Mononuclear cell (primary cell): Measurements from ENCODE around the gene TMEM187. TPM values are rescaled to one million over a fixed set of nuclear protein-coding genes. Genes with fewer than 3 reads are reported as not detected.
"Not testable (repeated sequence)": the region's sequence is repeated elsewhere in the genome, so short reads cannot be mapped to it uniquely, and the experiment has no call there.

Experiments used
- H3K27me3 ChIP-seq: 2 replicates; pipeline ENCODE4 v1.6.0; 2011; ENCODE audit warnings: low read length, control low read depth; ENCODE audit not compliant: insufficient read depth
- H3K4me1 ChIP-seq: 2 replicates; pipeline ENCODE4 v1.5.1; 2011; ENCODE audit warnings: mild to moderate bottlenecking, low read length, control low read depth; ENCODE audit not compliant: insufficient read depth
- H3K4me3 ChIP-seq: 2 replicates; pipeline ENCODE4 v1.5.1; 2011; ENCODE audit warnings: mild to moderate bottlenecking, low read length, moderate library complexity
- H3K9me3 ChIP-seq: 2 replicates; pipeline ENCODE4 v1.5.1; 2011; ENCODE audit warnings: low read depth, mild to moderate bottlenecking, control low read depth, low read length
- total RNA-seq: library from RNA; depleted of rRNA; stranded (reverse); fragments of >200 nt; gene quantifications from one replicate; pipeline ENCODE4 v1.2.3, GENCODE V29; 2012

Gene TMEM187
- total RNA-seq, 1 donor = 1.8 TPM

DNA sequence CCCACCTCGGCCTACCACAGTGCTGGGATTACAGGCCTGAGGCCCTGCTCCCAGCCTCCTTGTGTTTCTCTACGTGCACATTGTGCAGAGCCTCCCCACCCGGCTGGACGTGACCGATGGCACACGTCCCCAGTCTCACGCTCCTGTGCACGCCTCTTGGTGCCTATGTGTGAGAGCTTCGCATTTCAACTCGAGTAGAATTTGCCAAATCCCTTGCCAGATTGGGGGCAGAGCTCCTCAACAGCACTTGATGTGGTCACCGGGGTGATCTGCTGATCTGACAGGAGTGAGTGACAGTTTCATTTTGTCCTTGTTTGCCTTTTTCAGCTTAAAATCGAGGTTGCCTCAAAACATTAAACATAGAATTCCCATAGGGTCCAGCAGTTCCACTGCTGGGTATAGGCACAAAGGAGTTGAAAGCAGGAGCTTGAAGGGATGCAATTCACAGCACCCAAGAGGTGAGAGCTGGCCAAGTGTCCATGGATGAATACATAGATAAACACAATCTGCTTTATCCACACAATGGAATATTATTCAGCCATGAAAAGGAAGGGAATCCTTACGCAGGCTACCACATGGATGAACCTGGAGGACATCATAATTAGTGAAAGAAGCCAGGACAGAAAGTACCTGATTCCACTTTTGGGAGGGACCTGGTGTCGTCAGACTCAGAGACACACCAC, 17.6 kb downstream of the TMEM187 start:
- peaks cover 29% of the 10 kb centered on the region for H3K4me1 ChIP-seq
- H3K4me3 ChIP-seq = no peak overlapping the region
- H3K27me3 ChIP-seq = no peaks in the 10 kb centered on the region
- no peaks in the 10 kb centered on the region for H3K9me3 ChIP-seq

DNA sequence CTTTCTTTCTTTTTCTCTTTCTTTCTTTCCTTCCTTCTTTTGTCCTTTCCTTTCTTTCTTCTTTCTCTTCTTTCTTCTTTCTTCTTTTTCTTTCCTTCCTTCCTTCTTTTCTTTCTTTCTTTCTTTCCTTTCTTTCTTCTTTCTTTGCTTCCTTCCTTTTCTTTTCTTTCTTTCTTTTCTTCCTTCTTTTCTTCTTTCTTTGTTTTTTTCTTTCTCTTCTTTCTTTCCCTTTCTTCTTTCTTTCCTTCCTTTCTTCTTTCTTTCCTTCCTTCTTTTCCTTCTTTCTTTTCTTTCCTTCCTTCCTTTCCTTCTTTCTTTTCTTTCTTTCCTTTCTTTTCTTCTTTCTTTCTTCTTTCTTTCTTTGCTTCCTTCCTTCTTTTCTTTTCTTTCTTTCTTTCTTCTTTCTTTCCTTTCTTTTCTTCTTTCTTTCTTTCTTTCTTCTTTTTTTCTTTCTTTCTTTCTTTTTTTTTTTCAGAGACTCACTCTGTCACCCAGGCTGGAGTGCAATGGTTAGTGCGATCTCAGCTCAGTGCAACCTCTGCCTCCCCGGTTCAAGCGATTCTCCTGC, 18.5 kb downstream of the TMEM187 start:
- no peaks in the 10 kb centered on the region for H3K27me3 ChIP-seq
- H3K4me1 ChIP-seq = peaks cover 20% of the 10 kb centered on the region
- H3K4me3 ChIP-seq = no peak overlapping the region
- no peaks in the 10 kb centered on the region for H3K9me3 ChIP-seq

DNA sequence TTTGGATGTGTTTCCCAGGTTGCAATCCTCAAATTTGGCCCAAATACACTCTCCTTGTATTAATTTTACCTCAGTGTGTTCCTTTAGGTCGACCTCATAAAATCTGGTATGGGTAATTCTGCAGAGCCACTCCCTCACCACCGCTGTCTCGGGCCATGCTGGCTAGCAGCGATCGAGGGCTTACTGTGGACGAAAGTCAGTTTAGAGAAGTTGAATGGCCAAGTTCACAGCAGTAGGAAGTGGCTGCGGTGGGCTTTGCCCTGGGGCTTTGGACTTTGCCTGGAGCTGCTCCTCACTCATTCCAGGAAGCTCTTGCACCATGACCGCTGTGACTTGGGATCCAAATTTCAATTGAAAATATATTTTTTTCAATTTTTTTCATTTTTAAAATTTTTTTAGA, 19.6 kb downstream of the TMEM187 start:
- H3K9me3 ChIP-seq = no peaks in the 10 kb centered on the region
- H3K4me1 ChIP-seq = peaks cover 13% of the 10 kb centered on the region
- no peaks in the 10 kb centered on the region for H3K27me3 ChIP-seq
- no peak overlapping the region for H3K4me3 ChIP-seq

DNA sequence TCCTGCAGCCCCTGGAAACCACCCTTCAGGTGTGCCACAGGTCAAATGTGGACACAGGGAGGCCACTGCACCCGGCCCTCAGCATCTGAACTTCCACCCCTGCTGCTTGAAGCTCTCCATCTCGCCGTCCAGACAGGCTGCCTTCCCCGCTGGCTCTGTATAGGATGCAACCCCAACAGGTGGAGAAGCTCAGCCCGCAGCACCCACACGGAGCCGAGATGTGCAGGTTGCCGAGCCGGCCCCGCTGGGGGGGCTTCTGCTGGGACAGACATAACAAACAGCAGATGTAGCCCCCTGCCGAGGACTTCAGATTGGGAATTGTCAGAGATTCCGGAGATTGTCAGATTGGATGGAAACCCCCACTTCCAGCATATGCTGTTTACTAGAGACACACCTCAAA, 20.5 kb downstream of the TMEM187 start:
- peaks cover 13% of the 10 kb centered on the region for H3K4me1 ChIP-seq
- no peak overlapping the region for H3K4me3 ChIP-seq
- H3K9me3 ChIP-seq = no peaks in the 10 kb centered on the region
- no peaks in the 10 kb centered on the region for H3K27me3 ChIP-seq

DNA sequence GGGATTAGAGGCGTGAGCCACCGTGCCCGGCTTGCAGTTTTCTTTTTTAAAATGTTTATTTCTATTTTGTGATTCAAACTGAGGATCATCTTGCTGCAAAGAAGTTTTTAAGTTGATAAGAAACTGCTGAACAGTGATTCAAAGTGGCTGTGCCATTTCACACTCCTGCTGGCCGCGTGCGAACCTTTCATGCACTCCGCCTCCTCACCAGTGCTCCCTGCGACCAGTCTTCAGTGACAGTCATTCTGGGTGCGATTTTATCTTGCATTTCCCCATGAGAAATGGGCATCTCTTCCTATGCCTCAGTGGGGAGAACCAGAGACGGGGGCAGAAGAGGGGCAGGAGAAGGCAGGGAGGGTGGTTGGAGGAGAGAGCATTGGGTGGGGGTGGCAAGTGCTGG, 21.4 kb downstream of the TMEM187 start:
- Histone ChIP-seq H3K27me3 (no peaks in the 10 kb centered on the region), H3K9me3 (no peaks in the 10 kb centered on the region), H3K4me1 (peaks cover 13% of the 10 kb centered on the region), H3K4me3 (no peak overlapping the region)

DNA sequence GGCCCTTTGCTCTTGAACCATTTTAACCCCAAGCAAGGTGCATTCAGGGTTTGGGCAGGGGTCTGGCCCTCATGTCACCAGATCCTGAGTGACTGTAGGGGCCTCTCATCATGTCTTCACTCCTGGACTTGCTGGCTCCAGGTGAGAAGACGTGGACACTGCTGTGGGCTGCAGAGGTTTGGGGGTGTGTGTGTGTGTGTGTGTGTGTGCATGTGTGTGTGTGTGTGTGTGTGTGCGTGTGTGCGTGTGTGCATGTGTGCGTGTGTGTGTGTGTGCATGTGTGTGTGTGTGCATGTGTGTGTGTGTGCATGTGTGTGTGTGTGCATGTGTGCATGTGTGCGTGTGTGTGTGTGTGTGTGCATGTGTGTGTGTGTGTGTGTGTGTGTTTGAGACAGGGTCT, 21.8 kb downstream of the TMEM187 start:
- H3K27me3 ChIP-seq, H3K9me3 ChIP-seq, H3K4me3 ChIP-seq: not testable (repeated sequence)
- peaks cover 13% of the 10 kb centered on the region for H3K4me1 ChIP-seq

DNA sequence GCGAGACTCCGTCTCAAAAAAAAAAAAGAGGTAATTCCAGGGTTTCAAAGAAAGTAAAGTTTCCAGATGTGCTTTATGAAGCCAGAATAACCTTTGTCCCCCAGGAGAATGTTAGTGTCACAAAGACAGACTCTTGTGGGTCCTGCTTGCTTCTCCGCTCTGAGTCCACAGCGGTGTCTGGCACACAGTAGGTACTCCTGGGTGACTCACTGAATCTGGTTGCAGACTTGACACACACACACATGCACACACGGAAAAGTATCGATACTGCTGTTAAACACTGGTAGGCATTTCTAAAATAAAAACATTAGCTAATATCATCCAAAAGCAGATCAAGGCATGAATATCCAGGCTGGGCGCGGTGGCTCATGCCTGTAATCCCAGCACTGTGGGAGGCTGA, 22.9 kb downstream of the TMEM187 start:
- Histone ChIP-seq H3K4me3 (no peak overlapping the region), H3K27me3 (no peaks in the 10 kb centered on the region), H3K9me3 (no peaks in the 10 kb centered on the region), H3K4me1 (peaks cover 18% of the 10 kb centered on the region)

DNA sequence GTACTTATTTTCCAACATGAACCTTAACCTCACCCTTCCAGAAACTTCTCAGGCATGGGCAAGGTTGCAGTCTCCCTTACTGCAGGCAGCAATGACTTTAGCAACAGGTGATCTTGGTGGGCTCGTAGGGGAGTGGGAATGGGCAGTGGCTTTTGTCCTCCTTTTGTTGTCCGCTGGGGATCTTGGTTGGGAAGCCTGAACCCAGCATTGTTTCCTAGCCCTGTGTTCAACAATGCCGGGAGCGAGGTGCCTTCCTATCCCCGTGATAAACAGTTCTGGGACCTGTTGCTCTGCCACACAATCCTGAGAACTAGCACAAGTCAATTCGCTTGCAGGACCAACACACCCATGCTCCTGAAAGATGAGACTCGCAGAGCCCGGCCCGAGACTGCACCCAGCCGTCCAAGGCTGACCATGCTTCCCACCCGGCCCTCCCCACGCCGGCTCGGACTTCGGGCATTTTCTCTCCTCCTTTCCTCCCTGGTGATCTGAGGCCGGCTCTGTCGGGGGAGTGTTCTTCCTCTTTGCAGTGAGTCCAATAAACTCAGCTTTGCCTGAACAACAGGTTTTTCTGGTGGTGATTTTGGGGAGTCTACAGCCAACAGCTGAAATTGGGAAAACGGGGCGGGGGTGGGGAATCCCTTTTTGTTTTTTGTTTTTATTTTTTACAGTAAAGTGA, 26.9 kb downstream of the TMEM187 start:
- Histone ChIP-seq H3K9me3 (no peaks in the 10 kb centered on the region), H3K27me3 (no peaks in the 10 kb centered on the region), H3K4me3 (no peak overlapping the region), H3K4me1 (peaks cover 32% of the 10 kb centered on the region)

DNA sequence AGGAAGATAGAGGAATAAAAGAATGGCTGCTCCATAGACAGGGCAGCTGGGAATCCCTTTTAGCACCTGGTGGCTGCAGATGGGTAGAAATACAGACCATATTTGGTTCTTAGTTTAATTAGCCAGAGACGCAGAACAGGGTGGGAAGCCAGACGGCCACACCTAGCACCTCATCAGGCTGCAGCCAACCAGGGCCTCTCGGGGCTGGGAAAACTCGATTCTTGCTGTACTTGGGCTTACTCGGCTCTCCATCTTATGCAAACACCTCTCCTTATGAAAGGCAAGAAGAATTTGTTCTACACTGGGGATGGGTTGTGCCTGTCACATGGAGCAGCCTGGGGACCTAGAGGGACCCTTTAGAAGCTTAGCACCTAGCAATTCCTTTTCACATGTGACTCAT, 27.5 kb downstream of the TMEM187 start:
- peaks cover 32% of the 10 kb centered on the region for H3K4me1 ChIP-seq
- H3K9me3 ChIP-seq = no peaks in the 10 kb centered on the region
- H3K27me3 ChIP-seq = no peaks in the 10 kb centered on the region
- no peak overlapping the region for H3K4me3 ChIP-seq

DNA sequence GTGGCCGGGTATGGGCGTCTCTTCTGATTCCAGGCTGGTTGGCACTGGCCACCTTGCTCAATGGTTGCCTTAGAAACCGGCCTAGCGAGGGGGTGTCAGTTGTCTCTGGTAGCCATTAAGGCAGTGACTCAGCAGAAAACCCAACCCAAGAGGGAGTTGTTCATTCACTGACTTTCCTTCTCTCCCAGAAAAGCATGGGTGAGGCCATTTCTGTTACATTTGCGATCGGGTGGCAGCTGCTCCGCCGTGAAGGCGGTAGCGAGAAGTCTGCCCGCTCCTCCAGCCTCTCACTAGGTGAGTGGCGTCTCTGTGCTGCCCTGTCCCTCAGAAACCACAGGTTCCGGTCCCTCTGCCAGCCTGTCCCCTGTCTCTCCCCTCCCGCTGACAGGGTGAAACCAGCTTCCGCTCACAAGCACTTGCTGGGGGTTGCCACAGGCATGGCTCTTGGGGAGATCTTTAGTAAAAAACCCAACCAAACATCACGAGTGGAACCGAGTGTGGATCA, 29.7 kb downstream of the TMEM187 start:
- no peaks in the 10 kb centered on the region for H3K9me3 ChIP-seq
- H3K4me3 ChIP-seq = no peak overlapping the region
- peaks cover 36% of the 10 kb centered on the region for H3K4me1 ChIP-seq
- H3K27me3 ChIP-seq = no peaks in the 10 kb centered on the region

DNA sequence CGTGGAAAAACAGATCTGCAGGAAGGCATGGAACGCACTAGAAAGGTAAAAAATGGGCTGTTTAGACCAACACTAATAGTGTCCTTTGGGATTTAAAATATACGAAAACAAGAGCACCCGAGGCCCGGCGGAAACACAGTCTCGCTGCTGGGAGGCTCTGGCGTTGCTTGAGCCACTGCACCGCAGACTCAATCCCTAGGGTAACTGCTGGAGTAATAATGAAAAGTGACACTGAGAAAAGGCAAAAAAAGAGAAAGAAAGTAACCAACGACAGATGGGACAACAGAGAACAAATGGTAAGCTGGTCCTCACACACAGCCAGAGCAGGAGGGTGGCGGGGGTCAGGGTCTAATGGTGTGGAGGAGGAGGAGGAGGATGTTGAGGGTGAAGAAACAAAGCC, 31.8 kb downstream of the TMEM187 start:
- Histone ChIP-seq H3K9me3 (no peaks in the 10 kb centered on the region), H3K4me1 (peaks cover 56% of the 10 kb centered on the region), H3K4me3 (no peak overlapping the region), H3K27me3 (no peaks in the 10 kb centered on the region)

DNA sequence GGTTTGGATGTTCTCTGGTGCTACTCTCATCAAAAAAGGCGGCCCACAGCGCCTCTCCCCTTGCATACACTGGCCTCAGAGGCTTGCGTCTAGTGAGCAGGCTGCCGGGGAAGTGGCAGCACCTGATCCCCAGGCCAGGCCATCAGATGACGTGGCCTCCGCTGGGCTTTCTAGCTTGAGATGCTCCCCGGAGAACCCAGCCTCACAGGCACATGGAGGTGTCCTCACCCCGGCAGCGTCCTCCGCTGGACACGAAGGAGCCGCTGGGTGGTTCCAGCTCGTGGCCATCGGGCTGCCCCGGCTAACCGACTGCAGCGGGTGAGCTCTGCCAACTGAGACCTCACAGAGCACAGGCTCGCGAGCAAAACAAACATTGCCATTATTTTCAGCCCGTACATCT, 34.4 kb downstream of the TMEM187 start:
- no peak overlapping the region for H3K4me3 ChIP-seq
- H3K9me3 ChIP-seq = no peaks in the 10 kb centered on the region
- H3K4me1 ChIP-seq = peaks cover 59% of the 10 kb centered on the region
- no peaks in the 10 kb centered on the region for H3K27me3 ChIP-seq

DNA sequence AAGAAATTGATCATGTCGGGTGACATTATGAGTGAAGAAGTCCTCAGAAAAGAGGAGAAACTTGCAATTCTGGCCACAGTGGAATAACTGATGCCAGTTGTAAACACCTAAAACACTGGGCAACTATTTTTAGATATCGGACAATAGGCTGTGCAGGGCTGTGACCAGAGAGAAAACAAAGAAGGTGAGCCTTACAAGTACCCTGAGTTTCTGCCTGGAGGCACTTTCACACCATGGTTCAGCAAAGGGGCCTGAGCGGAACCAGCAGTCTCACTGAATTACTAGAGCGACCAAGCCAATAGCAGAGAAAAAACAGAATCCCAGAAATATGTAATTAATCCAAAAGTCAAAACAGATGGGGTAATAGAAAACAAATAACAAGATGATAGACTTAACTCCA, 36.0 kb downstream of the TMEM187 start:
- Histone ChIP-seq H3K9me3 (no peaks in the 10 kb centered on the region), H3K27me3 (no peaks in the 10 kb centered on the region), H3K4me3 (no peak overlapping the region), H3K4me1 (peaks cover 44% of the 10 kb centered on the region)

DNA sequence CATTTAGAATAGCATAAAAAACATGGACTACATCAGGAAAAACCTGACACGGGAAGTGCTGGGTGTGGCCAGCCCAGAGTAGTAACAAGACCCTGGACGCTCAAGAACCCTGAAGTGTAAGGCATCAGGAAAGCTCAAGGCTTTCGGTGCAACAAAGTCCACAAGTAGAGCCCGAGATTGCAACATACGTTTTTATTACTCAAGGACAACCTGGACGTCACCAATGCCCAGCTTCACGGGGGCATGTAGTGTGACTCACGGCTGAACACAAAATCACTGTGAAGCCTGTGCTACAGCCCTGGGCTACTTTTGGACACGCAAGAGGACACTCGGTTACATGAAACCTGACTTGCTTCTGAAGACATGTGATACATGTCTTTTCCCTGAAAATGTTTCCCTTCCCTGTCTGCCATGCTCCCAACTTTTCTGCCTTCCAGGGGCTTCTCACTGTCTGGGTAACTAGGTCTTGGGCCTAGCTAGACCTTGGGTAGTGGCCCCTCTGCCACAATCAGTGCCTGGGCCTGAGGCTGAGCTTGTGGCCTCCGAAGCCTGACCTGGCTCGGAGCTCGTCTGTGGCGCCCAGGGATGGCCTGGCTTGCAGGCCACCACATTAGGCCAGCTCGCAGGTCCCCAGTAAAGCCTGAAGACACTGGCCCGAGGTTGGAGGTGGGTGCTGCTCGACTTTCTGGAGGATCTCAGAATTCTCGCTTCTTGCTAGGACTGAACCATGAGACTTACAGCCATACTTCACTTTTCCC, 38.0 kb downstream of the TMEM187 start:
- no peak overlapping the region for H3K4me3 ChIP-seq
- H3K9me3 ChIP-seq = no peaks in the 10 kb centered on the region
- H3K4me1 ChIP-seq = peaks cover 44% of the 10 kb centered on the region
- H3K27me3 ChIP-seq = no peaks in the 10 kb centered on the region
